ENCODE results near the gene LRMDA.

Gene LRMDA

DNA sequence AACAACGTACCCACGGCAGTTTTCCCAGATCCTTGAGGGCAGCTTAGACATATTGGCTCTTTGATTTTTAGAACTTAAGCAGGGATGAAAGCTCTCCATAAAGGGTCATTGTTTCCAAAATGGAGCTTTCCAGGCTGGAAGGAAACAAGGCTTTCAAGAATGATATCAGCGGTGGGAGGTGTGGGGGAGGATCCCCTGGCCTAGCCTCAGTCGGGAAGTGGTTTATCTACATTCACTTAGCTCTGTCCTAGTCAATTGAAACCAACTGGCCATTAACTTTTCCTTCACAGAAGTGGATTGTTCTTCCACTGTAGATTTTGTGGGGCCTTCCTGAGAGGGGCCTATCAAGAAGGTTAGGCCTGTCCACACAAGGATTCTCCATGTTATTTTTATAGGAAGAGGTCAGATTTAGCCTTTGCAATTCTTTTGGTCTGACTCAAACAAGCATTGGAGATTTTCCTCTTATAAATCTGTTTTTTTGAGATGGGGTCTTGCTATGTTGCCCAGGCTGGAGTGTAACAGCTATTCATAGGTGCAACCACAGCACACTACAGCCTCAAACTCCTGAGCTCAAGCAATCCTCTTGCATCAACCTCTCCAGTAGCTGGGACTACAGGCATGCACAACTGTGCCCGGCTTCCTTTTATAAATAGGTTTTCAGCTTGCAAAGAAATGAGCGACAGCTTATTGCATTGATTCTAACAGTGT lies 343.5 kb downstream of the LRMDA start:
- no peak for DNase-seq (ENCODE audit: low read depth in 2 of 2)

GRCh38 chr10:75776738-75777504 lies 345.5 kb downstream of the LRMDA start:
- DNase-seq (ENCODE audit: low read depth in 2 of 2) = no peak

GRCh38 chr10:75778665-75779064 lies 347.2 kb downstream of the LRMDA start:
- DNase-seq (ENCODE audit: low read depth in 2 of 2) = no peak

GRCh38 chr10:75779276-75779675 lies 347.9 kb downstream of the LRMDA start:
- DNase-seq (ENCODE audit: low read depth in 2 of 2) = no peak

DNA sequence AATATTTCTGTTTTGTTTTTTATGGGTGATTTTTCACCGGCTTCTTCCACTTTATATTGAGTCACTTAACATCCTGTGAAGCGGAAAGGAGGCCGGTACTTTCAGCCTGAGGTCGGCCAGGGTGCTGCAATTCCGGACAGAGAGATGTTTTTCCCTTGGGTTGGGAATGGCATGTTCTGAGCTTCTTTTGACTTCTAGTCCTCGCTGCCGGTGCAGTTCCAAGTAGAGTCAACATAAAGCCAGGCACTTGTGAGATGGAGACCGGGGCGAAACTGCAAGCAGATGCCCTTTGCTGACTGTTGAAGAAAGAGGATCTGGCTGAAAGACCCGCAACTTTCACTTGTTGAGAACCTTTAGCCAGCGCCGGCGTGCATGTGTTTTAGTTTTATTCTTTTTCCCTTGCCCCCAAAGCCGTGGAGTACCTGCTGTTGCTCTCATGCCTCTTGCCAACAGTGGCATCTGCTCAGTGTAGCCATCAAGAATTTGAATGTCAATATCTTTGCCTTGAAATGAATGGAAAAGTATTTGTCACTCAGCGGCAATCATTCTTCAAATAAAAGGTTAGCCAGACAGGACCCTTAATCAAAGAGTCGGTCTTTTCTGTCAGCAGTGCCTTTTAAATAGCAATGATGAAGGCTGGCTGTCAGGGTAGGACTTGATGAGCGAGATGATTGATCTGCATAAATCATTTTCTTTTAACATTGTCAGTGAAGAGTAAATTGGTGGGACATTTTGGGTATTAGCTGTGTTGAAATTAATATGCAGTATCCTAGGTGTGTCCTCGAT lies 351.2 kb downstream of the LRMDA start:
- DNase-seq (ENCODE audit: low read depth in 2 of 2) = no peak

DNA sequence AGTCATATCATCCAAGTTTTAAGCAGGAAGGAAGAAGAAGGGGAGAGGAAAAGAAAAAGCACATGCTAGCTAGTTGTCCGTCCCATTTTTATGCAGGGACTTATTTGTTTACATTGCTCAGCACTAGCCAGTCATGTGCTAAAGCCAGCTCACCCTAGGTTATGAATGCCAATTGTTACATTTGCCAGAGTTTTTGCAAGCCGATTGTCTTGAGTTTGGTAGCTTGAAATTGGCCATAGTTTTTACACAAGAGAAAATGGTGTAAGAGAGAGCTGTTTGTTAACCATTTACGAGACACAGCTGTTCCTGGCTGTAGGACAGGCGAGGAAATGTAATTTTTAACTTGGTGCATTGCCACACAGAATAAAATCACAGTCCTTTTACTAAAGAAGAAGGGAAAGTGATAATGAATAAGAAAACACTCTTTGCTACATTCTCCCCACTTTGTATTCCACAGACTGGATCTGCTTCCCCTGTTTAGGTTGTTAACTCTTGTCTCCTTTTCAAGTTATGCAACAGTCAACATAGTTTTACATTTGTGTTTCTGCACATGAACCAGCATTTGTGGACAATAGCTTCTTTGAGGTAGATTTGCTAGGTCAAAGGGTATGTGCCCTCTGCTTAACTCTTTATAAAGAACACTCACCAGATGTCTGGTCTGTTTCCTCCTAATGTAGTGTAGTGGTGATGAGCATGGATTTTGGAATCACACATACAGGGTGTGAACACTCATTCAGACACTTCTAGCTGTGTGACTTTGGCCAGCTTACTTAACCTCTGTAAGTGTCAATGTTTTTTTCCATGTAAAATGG lies 357.2 kb downstream of the LRMDA start:
- no peak for DNase-seq (ENCODE audit: low read depth in 2 of 2)

- DNase-seq (ENCODE audit: low read depth in 2 of 2) = no peak
These were observed 362.4 kb downstream of the LRMDA start for GRCh38 chr10:75793848-75794247.

GRCh38 chr10:75801121-75801520 lies 369.7 kb downstream of the LRMDA start:
- DNase-seq (ENCODE audit: low read depth in 2 of 2) = no peak

DNA sequence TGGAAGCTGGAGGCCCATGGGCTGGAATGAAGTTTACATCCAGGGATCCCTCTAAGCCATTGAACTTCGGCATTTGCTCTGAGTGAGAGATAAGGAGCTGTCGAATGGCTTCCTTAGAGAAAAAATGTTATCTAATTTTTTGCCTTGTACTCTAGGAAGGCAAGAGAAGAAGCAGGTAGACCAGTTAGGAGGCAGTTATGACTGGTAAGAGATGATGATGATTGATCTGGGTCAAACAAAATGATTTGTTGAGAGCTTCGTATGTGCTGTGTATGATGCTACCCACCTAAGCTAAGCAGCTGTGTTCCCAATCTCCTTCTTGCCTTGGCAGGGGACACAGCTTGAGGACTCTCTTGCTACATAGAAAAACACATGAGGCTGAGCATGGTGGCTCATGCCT lies 370.2 kb downstream of the LRMDA start:
- DNase-seq (ENCODE audit: low read depth in 2 of 2) = no peak

DNA sequence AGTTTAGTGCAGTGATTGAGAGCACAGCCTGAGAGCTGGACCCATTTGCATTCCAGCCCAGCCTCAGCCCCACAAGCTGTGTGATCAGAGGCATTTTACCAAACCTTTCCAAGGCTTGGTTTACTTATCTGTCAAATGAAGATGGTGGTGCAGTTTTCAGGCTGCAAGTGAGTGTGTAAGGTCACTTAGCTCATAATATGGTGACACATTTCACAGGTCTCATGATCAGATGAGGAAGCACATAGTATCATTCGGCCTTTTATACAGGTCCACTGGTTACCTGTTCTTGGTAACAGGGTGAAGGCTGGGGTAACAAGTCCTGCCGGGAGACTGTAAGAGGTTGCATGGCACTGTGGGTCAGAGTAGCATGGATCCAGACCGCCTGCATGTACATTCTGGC lies 371.7 kb downstream of the LRMDA start:
- no peak for DNase-seq (ENCODE audit: low read depth in 2 of 2)

DNA sequence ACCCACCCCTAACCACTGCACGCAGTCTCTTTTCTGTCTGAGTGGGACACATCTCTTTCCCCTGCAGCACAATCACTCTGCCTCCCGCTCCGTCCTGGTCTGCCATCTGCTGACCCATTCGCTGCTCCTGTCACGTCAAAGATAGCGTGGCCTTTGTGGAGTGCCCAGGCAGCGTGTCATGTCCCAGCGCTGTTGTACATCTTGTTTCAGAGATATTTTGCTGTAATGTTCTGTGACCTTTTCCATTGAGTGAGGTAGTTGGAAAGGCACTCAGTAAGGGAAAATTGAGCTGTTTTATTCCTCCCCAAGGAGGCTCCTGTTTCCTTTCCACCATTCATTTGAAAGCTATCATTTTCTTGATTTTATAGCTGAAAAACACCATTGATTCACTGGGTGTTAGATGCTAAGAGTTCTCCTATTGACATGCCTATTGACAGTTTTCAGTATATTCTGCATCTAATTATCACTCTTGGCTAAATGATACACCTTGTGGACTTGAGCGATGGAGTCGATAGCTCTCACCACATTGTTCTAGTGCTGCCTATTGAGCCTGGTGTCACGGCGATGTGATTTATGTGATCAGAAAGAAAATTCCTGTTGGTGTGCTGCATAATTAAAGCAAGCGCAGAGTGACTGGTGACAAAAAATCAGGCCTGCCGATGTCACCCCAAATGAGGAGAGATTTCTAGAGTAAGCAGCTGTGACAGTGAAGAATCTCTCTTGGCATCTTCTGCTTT lies 372.6 kb downstream of the LRMDA start:
- no peak for DNase-seq (ENCODE audit: low read depth in 2 of 2)

DNA sequence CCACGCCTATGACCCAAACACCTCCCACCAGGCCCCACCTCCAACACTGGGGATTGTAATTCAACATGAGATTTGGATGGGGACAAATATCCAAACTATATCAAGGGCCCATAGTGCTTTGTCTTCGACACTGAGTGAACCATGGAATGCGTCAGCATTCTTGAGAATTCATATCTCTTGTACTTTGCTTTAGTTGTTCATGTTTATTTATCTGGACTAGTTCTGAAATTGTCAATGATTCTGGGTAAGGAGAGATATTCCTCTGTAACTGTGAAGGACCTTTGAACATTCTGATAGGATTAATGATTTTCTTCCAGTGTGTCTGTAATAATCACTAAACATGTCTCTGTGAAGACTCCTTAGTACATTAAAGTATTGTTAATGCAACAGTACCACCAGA lies 374.8 kb downstream of the LRMDA start:
- DNase-seq (ENCODE audit: low read depth in 2 of 2) = no peak

GRCh38 chr10:75807456-75807855 lies 376.0 kb downstream of the LRMDA start:
- no peak for DNase-seq (ENCODE audit: low read depth in 2 of 2)

DNA sequence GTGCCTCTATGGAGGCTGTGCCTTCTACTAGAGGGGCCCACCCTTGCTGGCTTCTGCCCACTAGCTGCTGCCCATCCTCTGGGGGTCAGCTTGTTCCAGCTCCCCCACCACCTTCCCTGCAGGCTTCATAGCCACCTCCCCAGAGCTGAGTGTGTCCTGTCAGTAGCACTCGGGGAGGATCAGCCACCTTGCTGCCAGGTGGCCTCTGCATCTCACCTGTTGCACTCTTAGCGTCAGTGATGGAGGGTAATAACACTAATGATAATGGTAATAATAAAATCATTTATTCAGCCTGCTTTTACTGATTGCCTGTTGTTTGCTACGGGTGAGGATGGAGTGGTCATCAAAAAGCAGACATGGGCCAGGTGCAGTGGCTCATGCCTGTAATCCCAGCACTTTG lies 377.6 kb downstream of the LRMDA start:
- no peak for DNase-seq (ENCODE audit: low read depth in 2 of 2)

DNA sequence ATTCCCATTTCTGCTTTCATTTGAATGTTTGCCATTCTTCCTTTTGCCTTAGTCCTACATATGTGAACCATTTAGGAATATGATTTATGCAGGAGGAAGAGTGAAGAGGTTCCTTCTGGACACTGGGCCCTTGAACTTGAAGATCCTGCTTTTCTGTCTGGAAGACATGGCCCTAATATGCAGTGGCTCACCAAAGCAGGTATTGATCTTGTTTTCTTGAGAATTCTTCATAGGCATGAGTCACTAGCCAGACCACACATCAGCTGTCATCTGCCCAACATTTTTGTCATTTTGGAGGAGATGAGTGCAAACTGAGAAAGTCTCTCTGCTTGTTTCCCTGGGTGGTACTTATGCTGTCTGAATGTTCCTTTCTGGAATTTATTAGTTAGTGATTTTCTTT lies 382.6 kb downstream of the LRMDA start:
- DNase-seq (ENCODE audit: low read depth in 2 of 2) = no peak

GRCh38 chr10:75815066-75815465 lies 383.6 kb downstream of the LRMDA start:
- no peak for DNase-seq (ENCODE audit: low read depth in 2 of 2)

GRCh38 chr10:75817198-75817597 lies 385.8 kb downstream of the LRMDA start:
- no peak for DNase-seq (ENCODE audit: low read depth in 2 of 2)

DNA sequence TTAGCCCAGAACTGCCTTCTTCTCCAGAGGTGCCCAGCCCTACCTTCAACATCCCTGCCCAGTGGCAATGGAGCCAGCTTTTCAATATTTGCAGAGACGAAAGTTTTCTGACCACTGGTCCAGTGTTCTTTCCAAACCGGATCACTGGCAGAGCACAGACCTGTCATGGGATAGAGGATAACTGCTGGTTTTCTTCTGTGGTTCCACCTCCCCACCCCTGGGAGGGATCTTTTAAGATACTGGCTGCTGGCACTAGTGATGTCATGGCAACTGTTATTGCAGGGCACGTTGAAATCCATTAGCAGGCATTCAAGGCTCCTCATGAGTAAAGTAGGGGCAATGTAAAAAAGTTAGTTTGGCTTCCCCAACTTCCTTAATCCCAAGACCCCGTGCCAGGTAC lies 387.1 kb downstream of the LRMDA start:
- no peak for DNase-seq (ENCODE audit: low read depth in 2 of 2)

DNA sequence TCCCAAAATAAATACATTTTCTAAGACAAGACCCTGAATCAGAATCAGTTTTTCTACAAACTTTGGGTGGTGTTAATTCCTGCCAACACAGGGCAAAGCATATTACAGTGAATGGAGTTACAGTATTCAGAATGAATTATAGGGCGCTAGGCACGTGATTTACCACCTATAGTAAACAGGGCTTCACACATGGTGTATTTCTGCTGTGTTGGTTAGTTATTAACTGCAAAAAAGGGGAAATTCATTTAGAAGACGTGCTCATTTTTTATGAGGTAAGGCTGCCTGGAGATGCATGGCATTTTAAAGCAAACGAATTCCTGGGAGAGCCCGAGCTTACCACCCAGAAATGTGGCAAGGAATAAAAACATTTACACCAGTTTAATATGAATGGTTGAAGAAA lies 393.8 kb downstream of the LRMDA start:
- no peak for DNase-seq (ENCODE audit: low read depth in 2 of 2)

DNA sequence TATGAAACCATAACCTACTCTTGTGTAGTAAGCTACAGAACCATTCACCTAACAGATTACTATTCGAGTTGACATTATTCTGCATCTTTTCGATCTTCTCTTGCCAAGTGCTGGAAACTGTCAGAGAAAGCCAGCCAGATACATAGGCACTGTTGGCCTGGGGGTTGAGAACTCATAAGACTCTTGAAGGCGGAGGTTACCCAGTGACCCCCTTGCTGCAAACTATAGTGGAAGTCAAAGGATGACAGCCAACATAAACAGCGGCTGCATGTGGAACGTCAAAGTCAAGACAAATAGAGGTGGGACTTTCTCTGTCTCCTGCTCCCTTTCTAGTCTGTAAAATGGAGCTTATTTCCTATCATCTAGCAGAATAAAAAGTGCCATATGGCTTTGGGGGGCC lies 394.2 kb downstream of the LRMDA start:
- DNase-seq (ENCODE audit: low read depth in 2 of 2) = no peak

DNA sequence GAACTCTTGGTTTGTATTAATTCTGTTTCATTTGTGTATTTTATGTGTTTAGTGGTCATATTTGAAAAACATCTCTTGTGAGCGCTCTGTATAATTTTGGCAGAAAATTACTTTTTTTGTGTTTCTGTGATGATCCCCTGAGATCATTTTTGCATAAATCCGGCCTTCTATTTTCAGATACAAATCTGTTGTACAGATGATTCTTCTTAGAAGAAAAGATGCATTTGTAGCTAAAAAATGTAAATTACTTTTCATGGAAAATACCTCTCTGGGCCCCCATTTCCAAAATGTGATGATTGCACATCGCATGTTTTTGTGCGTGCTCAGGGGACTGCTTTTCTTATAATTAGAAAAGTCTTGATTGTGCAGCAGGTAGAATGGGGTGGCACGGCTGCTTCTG lies 395.4 kb downstream of the LRMDA start:
- DNase-seq (ENCODE audit: low read depth in 2 of 2) = no peak
